Ovary (tissue), 3 donors: ENCODE data around the gene SORBS1.

Source experiments
- CTCF ChIP-seq, 3 donors: fragments of 450-650 bp in 2 of 3; fragments of 200-600 bp in 1 of 3; IDR thresholded peaks; one replicate each; pipeline versions ENCODE4 v1.5.1 to v1.8.0; 2016 to 2022; ENCODE audit warnings: antibody characterized with exemption in 3 of 3, mild to moderate bottlenecking in 1 of 3
- EP300 ChIP-seq: sonication (generic); formaldehyde crosslinking; IDR thresholded peaks from one replicate; pipeline ENCODE4 v1.6.1; 2017; ENCODE audit warnings: antibody characterized with exemption
- POLR2A ChIP-seq: fragments of 450-650 bp; IDR thresholded peaks from one replicate; pipeline ENCODE4 v1.6.1; 2017; ENCODE audit warnings: antibody characterized with exemption, mild to moderate bottlenecking, moderate library complexity
- donor health status: DM: no; HTN: no; CAD: no.

- TF ChIP-seq CTCF (IDR thresholded peaks at IDR 0.05) (no peak), EP300 (no peak), POLR2A (no peak)
These were observed 118.8 kb downstream of the SORBS1 start for GRCh38 chr10:95442341-95442740.
